ENCODE data around the gene EVX2.

EVX2 gene

GRCh38 chr2:176066645-176067588 is 16.8 kb downstream of the EVX2 start:
- peaks cover 4% of the 10 kb centered on the region; the same call in 1 of the 2 replicates for H3K27me3 ChIP-seq (ENCODE audit: control insufficient read depth, low read length)
- no peaks in the 10 kb centered on the region for H3K9me3 ChIP-seq (ENCODE audit: control insufficient read depth, insufficient read depth, low read length)
- H3K79me2 ChIP-seq (ENCODE audit: control insufficient read depth, low read length) = no peaks in the 10 kb centered on the region
- no peaks in the 10 kb centered on the region for H3K9me2 ChIP-seq (replicated peaks; ENCODE audit: control insufficient read depth, low read length)
- H3K4me2 ChIP-seq (ENCODE audit: low read length) = no peak overlapping the region
- no peak for TF ChIP-seq CTCF (IDR thresholded peaks at IDR 0.05; ENCODE audit: low read depth, low read length, poor library complexity, severe bottlenecking)
- TF ChIP-seq EZH2phosphoT487 (IDR thresholded peaks at IDR 0.05; ENCODE audit: borderline replicate concordance, low read length) = no peak
- no peaks in the 10 kb centered on the region for H3F3A ChIP-seq (ENCODE audit: control insufficient read depth, insufficient read depth)
- no peaks in the 10 kb centered on the region for H3K4me1 ChIP-seq (ENCODE audit: control insufficient read depth, low read length)
- no peaks in the 10 kb centered on the region for H4K20me1 ChIP-seq (ENCODE audit: control insufficient read depth, insufficient read depth, low read depth, low read length)
- no peak overlapping the region for H3K4me3 ChIP-seq (ENCODE audit: low read length)
- no peak overlapping the region for H3K27ac ChIP-seq (ENCODE audit: low read depth, low read length)
- no peaks in the 10 kb centered on the region for H3K36me3 ChIP-seq (ENCODE audit: control insufficient read depth, low read length)

GRCh38 chr2:176063958-176064357 is 19.8 kb downstream of the EVX2 start:
- Histone ChIP-seq H3K4me3 (ENCODE audit: low read length) (no peak overlapping the region), H3K27me3 (ENCODE audit: control insufficient read depth, low read length) (peaks cover 6% of the 10 kb centered on the region; the same call in 1 of the 2 replicates), H3K9me3 (ENCODE audit: control insufficient read depth, insufficient read depth, low read length) (no peaks in the 10 kb centered on the region), H3K79me2 (ENCODE audit: control insufficient read depth, low read length) (no peaks in the 10 kb centered on the region), H3K36me3 (ENCODE audit: control insufficient read depth, low read length) (no peaks in the 10 kb centered on the region), H4K20me1 (ENCODE audit: control insufficient read depth, insufficient read depth, low read depth, low read length) (no peaks in the 10 kb centered on the region), H3K4me1 (ENCODE audit: control insufficient read depth, low read length) (no peaks in the 10 kb centered on the region), H3K27ac (ENCODE audit: low read depth, low read length) (no peak overlapping the region), H3K9me2 (replicated peaks; ENCODE audit: control insufficient read depth, low read length) (no peaks in the 10 kb centered on the region), H3F3A (ENCODE audit: control insufficient read depth, insufficient read depth) (no peaks in the 10 kb centered on the region), H3K4me2 (ENCODE audit: low read length) (no peak overlapping the region)
- TF ChIP-seq CTCF (IDR thresholded peaks at IDR 0.05; ENCODE audit: low read depth, low read length, poor library complexity, severe bottlenecking) (no peak), EZH2phosphoT487 (IDR thresholded peaks at IDR 0.05; ENCODE audit: borderline replicate concordance, low read length) (no peak)

GRCh38 chr2:176056406-176056805 is 27.4 kb downstream of the EVX2 start:
- TF ChIP-seq EZH2phosphoT487 (IDR thresholded peaks at IDR 0.05; ENCODE audit: borderline replicate concordance, low read length) (no peak), CTCF (IDR thresholded peaks at IDR 0.05; ENCODE audit: low read depth, low read length, poor library complexity, severe bottlenecking) (no peak)
- Histone ChIP-seq H3F3A (ENCODE audit: control insufficient read depth, insufficient read depth) (no peaks in the 10 kb centered on the region), H3K9me3 (ENCODE audit: control insufficient read depth, insufficient read depth, low read length) (no peaks in the 10 kb centered on the region), H3K4me3 (ENCODE audit: low read length) (no peak overlapping the region), H3K79me2 (ENCODE audit: control insufficient read depth, low read length) (no peaks in the 10 kb centered on the region), H3K27ac (ENCODE audit: low read depth, low read length) (no peak overlapping the region), H3K4me2 (ENCODE audit: low read length) (no peak overlapping the region), H4K20me1 (ENCODE audit: control insufficient read depth, insufficient read depth, low read depth, low read length) (no peaks in the 10 kb centered on the region), H3K9me2 (replicated peaks; ENCODE audit: control insufficient read depth, low read length) (no peaks in the 10 kb centered on the region), H3K4me1 (ENCODE audit: control insufficient read depth, low read length) (no peaks in the 10 kb centered on the region), H3K36me3 (ENCODE audit: control insufficient read depth, low read length) (no peaks in the 10 kb centered on the region), H3K27me3 (ENCODE audit: control insufficient read depth, low read length) (no peaks in the 10 kb centered on the region)
